Measurements from ENCODE around the gene TENT4A. TPM values are rescaled to one million over a fixed set of nuclear protein-coding genes. Genes with fewer than 3 reads are reported as not detected.
A peak's percentile ranks its signal among the peaks of the same experiment; 100 is the strongest.

Gene TENT4A
- total and polyA plus RNA-seq, 8 donors = 7.0 to 13.6 (median 8.6) TPM

- no peak overlapping the region for H3K27ac ChIP-seq
- 58 to 65% methylated on average over 9 of the region's 9 CpGs for WGBS, 2 donors
- no peaks in the 10 kb centered on the region for H3K27me3 ChIP-seq
- H3K9me3 ChIP-seq = no peaks in the 10 kb centered on the region
- peaks cover 0 to 17% (median 13%) of the 10 kb centered on the region in 3 donors for H3K36me3 ChIP-seq
- ATAC-seq (peak in 3 of 4 donors; percentile 30 to 55 (median 44)), FAIRE-seq (no peak), DNase-seq (peak in 1 of 6 donors; percentile 42)
- TF ChIP-seq CTCF (IDR thresholded peaks at IDR 0.05) = no peak
- intact Hi-C loops (cut with DNase I) = no loop called here
- no peak overlapping the region for H3K4me3 ChIP-seq
- no peaks in the 10 kb centered on the region for H3K4me1 ChIP-seq
These were observed 46.2 kb downstream of the TENT4A start for GRCh38 chr5:6759401-6759800.

GRCh38 chr5:6759983-6760382, 46.8 kb downstream of the TENT4A start:
- intact Hi-C loops (cut with DNase I) = loop anchor here in 1 of 3 donors (10.0 kb wide), 1 partner anchor 985 kb away; no protein-coding TSS in a partner anchor
- WGBS, 2 donors = 84 to 86% methylated on average over 5 of the region's 5 CpGs
- no peak overlapping the region for H3K4me3 ChIP-seq

GRCh38 chr5:6760686-6761085, 47.5 kb downstream of the TENT4A start:
- Histone ChIP-seq H3K9me3 (no peaks in the 10 kb centered on the region), H3K27me3 (no peaks in the 10 kb centered on the region), H3K4me1 (no peaks in the 10 kb centered on the region), H3K27ac (no peak overlapping the region), H3K36me3 (peaks cover 0 to 6% (median 6%) of the 10 kb centered on the region in 3 donors), H3K4me3 (no peak overlapping the region)
- FAIRE-seq = no peak
- intact Hi-C loops (cut with DNase I) = loop anchor here in 1 of 3 donors (10.0 kb wide), 1 partner anchor 984 kb away; no protein-coding TSS in a partner anchor
- no peak for ATAC-seq
- DNase-seq = no peak
- no peak for TF ChIP-seq CTCF (IDR thresholded peaks at IDR 0.05)
- 78 to 87% methylated on average over 9 of the region's 9 CpGs for WGBS, 2 donors

More at GRCh38 chr5:6759983-6760382, 46.8 kb downstream of the TENT4A start:
- DNase-seq (no peak), ATAC-seq (no peak), FAIRE-seq (no peak)
- Histone ChIP-seq H3K27me3 (no peaks in the 10 kb centered on the region), H3K27ac (no peak overlapping the region), H3K4me1 (no peaks in the 10 kb centered on the region), H3K36me3 (peaks cover 0 to 12% (median 7%) of the 10 kb centered on the region in 3 donors), H3K9me3 (no peaks in the 10 kb centered on the region)
- no peak for TF ChIP-seq CTCF (IDR thresholded peaks at IDR 0.05)

- peaks cover 0 to 5% (median 0%) of the 10 kb centered on the region in 3 donors for H3K4me1 ChIP-seq
- H3K36me3 ChIP-seq = peaks cover 0 to 6% (median 6%) of the 10 kb centered on the region in 3 donors
- H3K27ac ChIP-seq = no peak overlapping the region
- ATAC-seq = no peak
- H3K27me3 ChIP-seq = no peaks in the 10 kb centered on the region
- no peak for DNase-seq
- no peak overlapping the region for H3K4me3 ChIP-seq
- FAIRE-seq = no peak
- no peaks in the 10 kb centered on the region for H3K9me3 ChIP-seq
- intact Hi-C loops (cut with DNase I) = loop anchor here in 1 of 3 donors (10.0 kb wide), 1 partner anchor 983 kb away; no protein-coding TSS in a partner anchor
- TF ChIP-seq CTCF (IDR thresholded peaks at IDR 0.05) = no peak
These were observed 48.1 kb downstream of the TENT4A start for GRCh38 chr5:6761333-6761732.

GRCh38 chr5:6762116-6762515, 48.9 kb downstream of the TENT4A start:
- Histone ChIP-seq H3K4me1 (peaks cover 0 to 9% (median 0%) of the 10 kb centered on the region in 3 donors), H3K4me3 (no peak overlapping the region)
- WGBS, 2 donors = 89 to 92% methylated on average over 8 of the region's 8 CpGs

More at GRCh38 chr5:6762116-6762515, 48.9 kb downstream of the TENT4A start:
- intact Hi-C loops (cut with DNase I) = loop anchor here in 1 of 3 donors (10.0 kb wide), 1 partner anchor 983 kb away; no protein-coding TSS in a partner anchor
- H3K36me3 ChIP-seq = peaks cover 0 to 5% (median under 1%) of the 10 kb centered on the region in 3 donors
- no peaks in the 10 kb centered on the region for H3K27me3 ChIP-seq
- no peak for FAIRE-seq
- no peak for ATAC-seq
- no peak for TF ChIP-seq CTCF (IDR thresholded peaks at IDR 0.05)
- no peak overlapping the region for H3K27ac ChIP-seq
- H3K9me3 ChIP-seq = no peaks in the 10 kb centered on the region
- no peak for DNase-seq

Data from pancreas (tissue), 10 donors.